ENCODE results near the gene SPO11. TPM values are rescaled to one million over a fixed set of nuclear protein-coding genes. Genes with fewer than 3 reads are reported as not detected.
A peak's percentile ranks its signal among the peaks of the same experiment; 100 is the strongest.

The SPO11 gene
- total RNA-seq, 2 experiments from 2014 or later, result not detected

- peak overlapping the region; percentile 29 for H3K27ac Mint-ChIP-seq
- H3K4me3 Mint-ChIP-seq, result no peak overlapping the region
- H3K9me3 Mint-ChIP-seq, result no peaks in the 10 kb centered on the region
- no peaks in the 10 kb centered on the region for H3K27me3 Mint-ChIP-seq
- H3K4me1 Mint-ChIP-seq, result peaks cover 52% of the 10 kb centered on the region
- ChIA-PET POLR2A (no interaction called here), CTCF (interaction anchor here (1.8 kb wide), 1 partner anchor 122 kb away, joined by 5 read pairs; no protein-coding TSS in a partner anchor)
- H3K36me3 Mint-ChIP-seq (ENCODE audit: low read depth), result peaks cover 65% of the 10 kb centered on the region
- no peak for DNase-seq
These were observed 47.7 kb downstream of the SPO11 start for GRCh38 chr20:57377350-57377749.

DNA sequence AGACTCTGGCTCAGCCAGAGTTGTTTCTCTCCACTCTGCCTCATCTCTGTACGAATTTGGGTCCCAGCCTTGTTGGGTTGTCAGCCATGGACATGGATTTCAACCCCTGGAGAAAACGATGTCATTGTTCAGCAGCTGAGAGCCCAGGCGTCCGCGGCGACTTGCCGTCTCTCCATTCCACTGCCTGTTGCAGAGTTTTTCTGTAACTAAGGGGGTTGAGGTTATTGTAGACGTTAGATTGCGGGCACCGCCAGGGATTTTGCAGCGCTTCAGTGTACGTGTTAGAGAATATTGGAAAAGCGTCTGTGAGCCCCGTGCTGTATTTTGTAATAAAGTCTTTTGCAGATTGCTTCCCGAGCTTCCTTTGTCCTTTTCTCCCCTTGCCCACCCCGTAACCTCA lies 48.5 kb downstream of the SPO11 start:
- no peak overlapping the region for H3K27ac Mint-ChIP-seq
- no peak overlapping the region for H3K4me3 Mint-ChIP-seq
- no peak for DNase-seq
- H3K27me3 Mint-ChIP-seq, result no peaks in the 10 kb centered on the region
- H3K4me1 Mint-ChIP-seq, result peaks cover 58% of the 10 kb centered on the region
- POLR2A ChIA-PET, result no interaction called here
- no peaks in the 10 kb centered on the region for H3K9me3 Mint-ChIP-seq
- CTCF ChIA-PET, result interaction anchor here (2.6 kb wide), 1 partner anchor 16 kb away, joined by 6 read pairs; no protein-coding TSS in a partner anchor
- H3K36me3 Mint-ChIP-seq (ENCODE audit: low read depth), result peaks cover 61% of the 10 kb centered on the region

DNA sequence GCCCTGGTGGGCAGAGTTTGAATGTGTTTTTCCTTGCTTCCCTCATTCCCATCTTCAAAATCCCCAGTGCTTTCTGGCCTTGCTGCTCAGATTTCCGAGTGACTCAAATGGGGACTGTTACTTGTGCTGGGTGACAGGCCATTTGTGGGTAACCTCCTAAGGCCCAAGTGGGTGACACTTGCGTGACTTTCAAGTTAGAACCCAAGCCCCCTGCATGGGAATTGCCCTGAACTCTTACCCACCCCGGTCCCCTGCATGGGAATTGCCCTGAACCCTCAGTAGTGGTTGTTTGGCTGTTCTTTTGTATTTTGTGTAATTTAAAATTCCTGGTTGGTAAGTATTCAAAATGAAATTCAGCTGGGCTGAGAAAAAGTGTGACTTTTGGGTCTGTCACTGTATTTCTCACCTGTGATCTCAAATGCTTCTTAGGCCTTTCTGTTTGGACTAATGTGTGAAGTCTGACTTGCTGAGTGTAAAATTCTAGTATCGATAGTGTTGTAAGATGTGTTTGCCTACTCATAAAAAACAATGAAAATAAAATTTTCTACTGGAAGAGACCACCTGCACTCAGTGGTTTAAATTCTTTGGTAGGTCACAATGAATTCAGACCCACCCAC lies 49.2 kb downstream of the SPO11 start:
- POLR2A ChIA-PET, result interaction anchor here (1.3 to 2.2 kb wide), 3 partner anchors 12 to 20 kb away, joined by 6 to 16 read pairs (median 8); partner anchors contain the start of gene RBM38
- Mint-ChIP-seq H3K4me1 (peaks cover 63% of the 10 kb centered on the region), H3K4me3 (no peak overlapping the region), H3K27ac (peak overlapping the region; percentile 43), H3K36me3 (ENCODE audit: low read depth) (peaks cover 55% of the 10 kb centered on the region), H3K9me3 (no peaks in the 10 kb centered on the region), H3K27me3 (no peaks in the 10 kb centered on the region)
- CTCF ChIA-PET, result interaction anchor here (1.3 to 4.1 kb wide), 9 partner anchors 16 to 123 kb away, joined by 3 to 25 read pairs (median 9); no protein-coding TSS in a partner anchor
- no peak for DNase-seq

DNA sequence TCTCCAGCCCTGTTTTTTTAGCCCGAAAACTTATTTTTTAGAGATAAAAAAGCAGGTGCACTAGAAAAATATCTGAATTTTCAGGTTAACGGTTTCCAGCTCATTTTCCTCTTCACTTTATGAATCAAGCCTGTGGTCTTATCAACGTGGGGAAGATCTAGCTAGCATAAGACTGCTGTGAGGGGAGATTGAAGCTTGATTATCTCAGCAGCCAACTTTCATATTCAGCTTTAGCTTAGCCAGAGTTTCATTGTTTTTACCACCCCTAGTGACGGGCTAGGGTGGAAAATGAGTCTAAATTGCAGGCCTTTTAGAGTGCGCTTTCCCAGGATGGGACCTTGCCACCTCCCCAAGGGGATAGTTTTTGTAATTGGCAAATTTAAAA lies 49.7 kb downstream of the SPO11 start:
- Mint-ChIP-seq H3K27ac (peak overlapping the region; percentile 43), H3K4me3 (no peak overlapping the region), H3K4me1 (peaks cover 63% of the 10 kb centered on the region), H3K36me3 (ENCODE audit: low read depth) (peaks cover 55% of the 10 kb centered on the region), H3K9me3 (no peaks in the 10 kb centered on the region), H3K27me3 (no peaks in the 10 kb centered on the region)
- POLR2A ChIA-PET, result interaction anchor here (1.3 to 2.2 kb wide), 3 partner anchors 11 to 19 kb away, joined by 6 to 16 read pairs (median 8); partner anchors contain the start of gene RBM38
- CTCF ChIA-PET, result interaction anchor here (0.8 to 4.1 kb wide), 11 partner anchors 17 to 123 kb away, joined by 3 to 25 read pairs (median 7); no protein-coding TSS in a partner anchor
- no peak for DNase-seq

GRCh38 chr20:57380081-57380750 lies 50.6 kb downstream of the SPO11 start:
- Mint-ChIP-seq H3K4me1 (peaks cover 61% of the 10 kb centered on the region), H3K36me3 (ENCODE audit: low read depth) (peaks cover 48% of the 10 kb centered on the region), H3K4me3 (no peak overlapping the region), H3K27ac (peak overlapping the region; percentile 33), H3K9me3 (no peaks in the 10 kb centered on the region), H3K27me3 (no peaks in the 10 kb centered on the region)
- ChIA-PET CTCF (interaction anchor here (0.8 to 4.1 kb wide), 12 partner anchors 10 to 122 kb away, joined by 3 to 25 read pairs (median 6); no protein-coding TSS in a partner anchor), POLR2A (interaction anchor here (1.3 to 2.2 kb wide), 3 partner anchors 10 to 18 kb away, joined by 6 to 16 read pairs (median 8); partner anchors contain the start of gene RBM38)
- DNase-seq, result no peak

DNA sequence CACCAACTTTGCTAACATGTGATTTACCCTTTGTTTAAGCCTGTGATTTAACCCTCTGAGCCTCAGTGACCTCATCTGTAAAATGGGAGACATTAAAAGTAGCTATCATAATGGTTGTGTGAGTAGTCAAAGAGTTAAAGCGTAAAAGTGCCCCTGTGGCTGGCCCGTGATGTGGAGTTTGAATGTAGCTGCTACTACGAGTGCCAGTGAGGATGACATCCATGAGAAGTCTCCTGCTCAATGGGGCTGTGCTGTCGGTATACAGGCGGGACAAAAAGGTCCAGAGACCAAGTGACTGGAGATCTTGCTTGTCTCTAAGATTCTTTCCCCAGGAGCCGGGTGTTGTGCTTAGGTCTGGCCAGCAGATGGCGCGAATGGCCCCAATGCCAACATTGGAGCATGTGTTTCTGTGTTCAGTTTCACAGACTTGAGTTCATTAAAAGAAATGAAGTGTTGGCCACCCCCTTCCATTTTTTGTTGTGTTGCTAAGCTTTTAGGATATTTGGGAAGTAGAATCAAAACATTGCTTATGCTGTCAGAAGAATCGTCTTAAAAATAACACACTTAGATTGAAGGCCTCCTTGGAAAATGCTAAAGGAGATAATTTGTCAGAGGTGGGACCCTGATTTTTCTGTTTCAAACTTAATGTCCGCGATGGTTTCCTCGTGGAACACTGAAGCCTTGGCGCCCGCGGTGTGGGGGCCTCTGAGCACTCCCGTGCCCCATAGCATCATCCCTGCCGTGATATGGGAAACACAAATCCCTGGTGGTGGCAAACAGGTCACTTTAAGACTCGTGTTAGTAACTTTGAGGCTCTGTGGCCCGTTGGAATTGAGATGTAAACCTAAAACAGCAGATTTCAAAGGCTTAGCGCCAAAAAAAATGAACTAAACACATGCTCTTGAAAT lies 52.2 kb downstream of the SPO11 start:
- H3K27ac Mint-ChIP-seq, result no peak overlapping the region
- H3K36me3 Mint-ChIP-seq (ENCODE audit: low read depth), result peaks cover 36% of the 10 kb centered on the region
- peaks cover 57% of the 10 kb centered on the region for H3K4me1 Mint-ChIP-seq

DNA sequence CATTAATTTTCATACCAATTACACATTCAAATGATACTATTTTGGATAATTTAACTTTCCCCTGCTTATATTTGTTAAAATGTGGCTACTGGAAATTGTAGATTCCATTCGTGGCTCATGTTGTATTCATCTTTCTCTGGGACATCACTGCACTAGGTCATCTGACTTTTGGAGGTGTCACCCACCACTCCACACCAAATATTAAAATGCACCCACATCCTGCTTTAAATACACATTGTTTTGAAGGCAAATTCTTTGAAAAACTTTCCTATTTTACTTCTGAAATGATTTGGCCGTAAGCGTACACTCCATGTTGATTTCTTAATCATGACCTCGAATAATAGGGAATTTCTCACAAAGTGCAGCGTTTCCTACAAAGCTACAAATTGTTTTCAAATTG lies 52.9 kb downstream of the SPO11 start:
- Mint-ChIP-seq H3K4me1 (peaks cover 50% of the 10 kb centered on the region), H3K27ac (peak overlapping the region; percentile 21), H3K36me3 (ENCODE audit: low read depth) (peaks cover 29% of the 10 kb centered on the region), H3K9me3 (no peaks in the 10 kb centered on the region), H3K4me3 (no peak overlapping the region), H3K27me3 (no peaks in the 10 kb centered on the region)
- ChIA-PET CTCF (interaction anchor here (0.9 to 4.1 kb wide), 12 partner anchors 8 to 214 kb away, joined by 3 to 25 read pairs (median 11); partner anchors contain the start of gene RBM38), POLR2A (interaction anchor here (1.2 to 1.9 kb wide), 3 partner anchors 8 to 16 kb away, joined by 5 to 9 read pairs (median 9); partner anchors contain the start of gene RBM38)
- no peak for DNase-seq

More for the DNA sequence above, 52.2 kb downstream of the SPO11 start:
- POLR2A ChIA-PET, result interaction anchor here (1.2 to 1.9 kb wide), 2 partner anchors 9 to 10 kb away, joined by 5 to 9 read pairs; partner anchors contain the start of gene RBM38
- DNase-seq, result peak; percentile 88
- CTCF ChIA-PET, result interaction anchor here (0.6 to 4.1 kb wide), 14 partner anchors 9 to 215 kb away, joined by 3 to 25 read pairs (median 9); partner anchors contain the start of gene RBM38
- no peaks in the 10 kb centered on the region for H3K9me3 Mint-ChIP-seq
- no peak overlapping the region for H3K4me3 Mint-ChIP-seq
- H3K27me3 Mint-ChIP-seq, result no peaks in the 10 kb centered on the region

GRCh38 chr20:57383447-57384347 lies 54.1 kb downstream of the SPO11 start:
- no peak overlapping the region for H3K27ac Mint-ChIP-seq
- H3K27me3 Mint-ChIP-seq, result no peaks in the 10 kb centered on the region
- no peaks in the 10 kb centered on the region for H3K9me3 Mint-ChIP-seq
- peaks cover 42% of the 10 kb centered on the region for H3K4me1 Mint-ChIP-seq
- H3K36me3 Mint-ChIP-seq (ENCODE audit: low read depth), result peaks cover 18% of the 10 kb centered on the region
- POLR2A ChIA-PET, result interaction anchor here (1.1 to 1.9 kb wide), 3 partner anchors 8 to 15 kb away, joined by 5 to 9 read pairs (median 6); no protein-coding TSS in a partner anchor
- CTCF ChIA-PET, result interaction anchor here (0.8 to 3.0 kb wide), 6 partner anchors 7 to 112 kb away, joined by 3 to 20 read pairs (median 4); partner anchors contain the start of gene RBM38
- no peak overlapping the region for H3K4me3 Mint-ChIP-seq
- no peak for DNase-seq

DNA sequence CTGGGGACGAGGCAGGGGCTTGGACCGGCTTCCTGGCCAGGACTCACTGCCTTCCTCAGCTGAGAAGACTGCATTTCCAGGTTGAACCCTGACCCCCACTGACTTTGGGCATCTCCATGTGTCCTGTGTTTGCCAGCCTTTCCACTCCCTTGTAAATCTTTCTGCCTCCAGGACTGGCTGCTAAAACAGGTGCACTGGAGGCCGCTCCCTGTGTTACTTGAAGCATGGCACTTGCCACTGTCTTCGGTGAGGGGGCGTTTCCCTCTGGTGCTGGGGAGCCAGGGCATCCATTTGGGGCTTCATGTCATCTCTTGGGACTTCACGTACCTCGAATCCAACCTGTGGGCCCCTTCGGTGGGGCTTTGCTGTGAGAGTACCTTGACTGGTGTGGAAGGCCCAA lies 54.9 kb downstream of the SPO11 start:
- no peak overlapping the region for H3K4me3 Mint-ChIP-seq
- peaks cover 39% of the 10 kb centered on the region for H3K4me1 Mint-ChIP-seq
- H3K36me3 Mint-ChIP-seq (ENCODE audit: low read depth), result peaks cover 18% of the 10 kb centered on the region
- POLR2A ChIA-PET, result interaction anchor here (1.1 to 1.9 kb wide), 3 partner anchors 8 to 14 kb away, joined by 3 to 9 read pairs (median 6); no protein-coding TSS in a partner anchor
- H3K9me3 Mint-ChIP-seq, result no peaks in the 10 kb centered on the region
- CTCF ChIA-PET, result interaction anchor here (1.1 to 1.7 kb wide), 2 partner anchors 109 to 111 kb away, joined by 3 read pairs; no protein-coding TSS in a partner anchor
- no peak overlapping the region for H3K27ac Mint-ChIP-seq
- no peaks in the 10 kb centered on the region for H3K27me3 Mint-ChIP-seq
- DNase-seq, result no peak

GRCh38 chr20:57384953-57385761 lies 55.6 kb downstream of the SPO11 start:
- Mint-ChIP-seq H3K9me3 (no peaks in the 10 kb centered on the region), H3K4me1 (peaks cover 38% of the 10 kb centered on the region)
- POLR2A ChIA-PET, result interaction anchor here (1.2 kb wide), 1 partner anchor 13 kb away, joined by 3 read pairs; no protein-coding TSS in a partner anchor

More at GRCh38 chr20:57384953-57385761, 55.6 kb downstream of the SPO11 start:
- H3K27ac Mint-ChIP-seq, result no peak overlapping the region
- peaks cover 14% of the 10 kb centered on the region for H3K36me3 Mint-ChIP-seq (ENCODE audit: low read depth)
- DNase-seq, result no peak
- CTCF ChIA-PET, result interaction anchor here (1.3 to 1.7 kb wide), 2 partner anchors 111 to 113 kb away, joined by 3 read pairs; no protein-coding TSS in a partner anchor
- no peaks in the 10 kb centered on the region for H3K27me3 Mint-ChIP-seq
- no peak overlapping the region for H3K4me3 Mint-ChIP-seq

Data from activated CD4-positive, alpha-beta memory T cell treated with anti-CD3 and anti-CD28 coated beads, Interleukin-2, amount 10 ng/mL, durations not matched to agents 7 days and 5 days (primary cell).